ENCODE data around the gene HES7.

HES7 gene

GRCh38 chr17:8151120-8151640 lies 27.3 kb upstream of the HES7 start:
- DNase-seq (ENCODE audit: low read depth): no peak
- H3K4me3 ChIP-seq (ENCODE audit: low read depth, low read length): peak overlapping the region; percentile 60
- no peak for TF ChIP-seq CTCF (IDR thresholded peaks at IDR 0.05; ENCODE audit: low read depth, low read length, missing control alignments)

GRCh38 chr17:8150194-8151119 lies 26.6 kb upstream of the HES7 start:
- no peak for DNase-seq (ENCODE audit: low read depth)
- no peak for TF ChIP-seq CTCF (IDR thresholded peaks at IDR 0.05; ENCODE audit: low read depth, low read length, missing control alignments)
- peak overlapping the region; percentile 60 for H3K4me3 ChIP-seq (ENCODE audit: low read depth, low read length)

- TF ChIP-seq CTCF (IDR thresholded peaks at IDR 0.05; ENCODE audit: low read depth, low read length, missing control alignments): no peak
- H3K4me3 ChIP-seq (ENCODE audit: low read depth, low read length): no peak overlapping the region
- no peak for DNase-seq (ENCODE audit: low read depth)
These were observed 25.7 kb upstream of the HES7 start for GRCh38 chr17:8149419-8150193.

- DNase-seq (ENCODE audit: low read depth): no peak
- no peak overlapping the region for H3K4me3 ChIP-seq (ENCODE audit: low read depth, low read length)
- TF ChIP-seq CTCF (IDR thresholded peaks at IDR 0.05; ENCODE audit: low read depth, low read length, missing control alignments): no peak
These were observed 24.7 kb upstream of the HES7 start for GRCh38 chr17:8148560-8148959.

- DNase-seq (ENCODE audit: low read depth): no peak
- TF ChIP-seq CTCF (IDR thresholded peaks at IDR 0.05; ENCODE audit: low read depth, low read length, missing control alignments): no peak
- H3K4me3 ChIP-seq (ENCODE audit: low read depth, low read length): no peak overlapping the region
These were observed 24.0 kb upstream of the HES7 start for GRCh38 chr17:8147805-8148404.

GRCh38 chr17:8147141-8147804 lies 23.4 kb upstream of the HES7 start:
- no peak for DNase-seq (ENCODE audit: low read depth)
- H3K4me3 ChIP-seq (ENCODE audit: low read depth, low read length): no peak overlapping the region
- TF ChIP-seq CTCF (IDR thresholded peaks at IDR 0.05; ENCODE audit: low read depth, low read length, missing control alignments): no peak

Data from GM12864 (cell line).